GM23248 (cell line): Measurements from ENCODE around the gene NFATC2. TPM values are rescaled to one million over a fixed set of nuclear protein-coding genes. Genes with fewer than 3 reads are reported as not detected.

Source experiments
- DNase-seq: peaks from one replicate; pipeline ENCODE4 v3.0.0-alpha.2; 2015
- H2AFZ ChIP-seq: fragments of 200-600 bp; sonication (generic); 2 replicates; pipeline ENCODE4 v1.6.1; 2016; ENCODE audit warnings: antibody characterized with exemption
- H3F3A ChIP-seq: fragments of 200-600 bp; sonication (generic); 2 replicates; pipeline ENCODE4 v1.6.1; 2016; ENCODE audit warnings: mild to moderate bottlenecking, antibody characterized with exemption, mixed run types; ENCODE audit not compliant: insufficient read depth
- H3K27ac ChIP-seq: fragments of 200-600 bp; sonication (generic); 2 replicates; pipeline ENCODE4 v1.5.1; 2016; ENCODE audit warnings: mild to moderate bottlenecking
- H3K27me3 ChIP-seq: fragments of 200-600 bp; sonication (generic); replicated peaks from 2 replicates; pipeline ENCODE4 v1.6.1; 2016; ENCODE audit warnings: mild to moderate bottlenecking; ENCODE audit not compliant: insufficient read depth
- H3K36me3 ChIP-seq: fragments of 200-600 bp; sonication (generic); 2 replicates; pipeline ENCODE4 v1.6.1; 2016; ENCODE audit warnings: low read depth, mild to moderate bottlenecking
- H3K4me1 ChIP-seq: fragments of 200-600 bp; sonication (generic); 2 replicates; pipeline ENCODE4 v1.6.1; 2016; ENCODE audit warnings: mild to moderate bottlenecking; ENCODE audit not compliant: insufficient read depth
- H3K4me2 ChIP-seq: fragments of 200-600 bp; sonication (generic); one replicate; pipeline ENCODE4 v1.6.1; 2016; ENCODE audit warnings: mild to moderate bottlenecking; ENCODE audit not compliant: unreplicated experiment
- H3K4me3 ChIP-seq: fragments of 200-600 bp; sonication (generic); 2 replicates; pipeline ENCODE4 v1.5.1; 2016; ENCODE audit warnings: mild to moderate bottlenecking
- H3K79me2 ChIP-seq: fragments of 200-600 bp; sonication (generic); 2 replicates; pipeline ENCODE4 v1.6.1; 2016; ENCODE audit warnings: mild to moderate bottlenecking; ENCODE audit not compliant: insufficient read depth
- H3K9ac ChIP-seq: fragments of 200-600 bp; sonication (generic); 2 replicates; pipeline ENCODE4 v1.6.1; 2016; ENCODE audit warnings: mild to moderate bottlenecking
- H3K9me2 ChIP-seq: fragments of 200-600 bp; sonication (generic); 2 replicates; pipeline ENCODE4 v1.6.1; 2016; ENCODE audit warnings: mixed run types, mild to moderate bottlenecking, moderate library complexity; ENCODE audit not compliant: insufficient read depth
- H3K9me3 ChIP-seq: fragments of 200-600 bp; sonication (generic); one replicate; pipeline ENCODE4 v1.6.1; 2017; ENCODE audit warnings: low read depth
- H4K20me1 ChIP-seq: fragments of 200-600 bp; sonication (generic); 2 replicates; pipeline ENCODE4 v1.6.0; 2016; ENCODE audit not compliant: insufficient read depth
- EZH2 ChIP-seq: fragments of 200-600 bp; sonication (generic); IDR thresholded peaks from 2 replicates; pipeline ENCODE4 v1.6.1; 2018; ENCODE audit warnings: antibody characterized with exemption, mild to moderate bottlenecking; ENCODE audit not compliant: insufficient read depth, poor library complexity, severe bottlenecking
- EZH2phosphoT487 ChIP-seq: fragments of 200-600 bp; sonication (generic); IDR thresholded peaks from 2 replicates; pipeline ENCODE4 v1.6.1; 2018; ENCODE audit warnings: antibody characterized with exemption, moderate library complexity, mild to moderate bottlenecking, low read depth; ENCODE audit not compliant: insufficient read depth
- WGBS, 2 experiments: methylation state at CpG; one replicate each; pipeline ENCODE4 v1.1.6; 2015 to 2017; ENCODE audit warnings: low lambda C conversion rate in 2 of 2, low coverage in 1 of 2; ENCODE audit errors: missing lambda C conversion rate in 2 of 2; 5-methylcytosine and 5-hydroxymethylcytosine counted together
- in situ Hi-C: fragments of 300-500 bp; cut with MboI; formaldehyde crosslinking; loops from 2 replicates; pipeline ENCODE4 v1.15.0; 2020
- polyA plus RNA-seq: library from polyadenylated mRNA; unstranded; fragments of >200 nt; fragmentation: Nextera tagmentation; extraction: Ambion mirVana; gene quantifications from 2 replicates; pipeline ENCODE4 v1.2.1, GENCODE V29; 2016
- total RNA-seq: library from RNA; depleted of rRNA; stranded (reverse); fragments of >200 nt; shearing (Covaris generic); gene quantifications from 2 replicates; pipeline ENCODE4 v1.2.3, GENCODE V29; 2014

Gene NFATC2
- total and polyA plus RNA-seq, 2 experiments from 2014 or later = 0.11 to 0.14 TPM

- Histone ChIP-seq H3K4me2 (peak overlapping the region; percentile 14), H3K9ac (no peak overlapping the region), H2AFZ (no peak overlapping the region), H3K27me3 (no peaks in the 10 kb centered on the region), H3K4me1 (peaks cover 26% of the 10 kb centered on the region), H3K9me2 (no peaks in the 10 kb centered on the region), H3F3A (peaks cover 16% of the 10 kb centered on the region), H3K27ac (no peak overlapping the region), H3K9me3 (no peaks in the 10 kb centered on the region), H3K79me2 (no peaks in the 10 kb centered on the region), H3K36me3 (no peaks in the 10 kb centered on the region), H4K20me1 (no peaks in the 10 kb centered on the region), H3K4me3 (no peak overlapping the region)
- in situ Hi-C loops = loop anchor here (25.0 kb wide), 1 partner anchor 699 kb away; no protein-coding TSS in a partner anchor
- peak; percentile 89 for DNase-seq
- TF ChIP-seq EZH2 = no peak
- TF ChIP-seq EZH2phosphoT487 = no peak
Observed at GRCh38 chr20:51388227-51388626, 154.3 kb downstream of the NFATC2 start.

- peaks cover 32% of the 10 kb centered on the region for H3K4me1 ChIP-seq
- peaks cover 16% of the 10 kb centered on the region for H3F3A ChIP-seq
- no peak for DNase-seq
- no peak overlapping the region for H3K27ac ChIP-seq
- H4K20me1 ChIP-seq = no peaks in the 10 kb centered on the region
- no peaks in the 10 kb centered on the region for H3K9me2 ChIP-seq
- no peaks in the 10 kb centered on the region for H3K9me3 ChIP-seq
- in situ Hi-C loops = loop anchor here (25.0 kb wide), 1 partner anchor 700 kb away; no protein-coding TSS in a partner anchor
- H3K9ac ChIP-seq = no peak overlapping the region
- no peaks in the 10 kb centered on the region for H3K27me3 ChIP-seq
- TF ChIP-seq EZH2 = no peak
- TF ChIP-seq EZH2phosphoT487 = no peak
- no peak overlapping the region for H2AFZ ChIP-seq
- no peaks in the 10 kb centered on the region for H3K36me3 ChIP-seq
- H3K79me2 ChIP-seq = no peaks in the 10 kb centered on the region
- WGBS, 2 experiments = 94 to 95% methylated on average over 9 of the region's 9 CpGs
- no peak overlapping the region for H3K4me3 ChIP-seq
- H3K4me2 ChIP-seq = no peak overlapping the region
Observed at GRCh38 chr20:51387125-51387875, 155.2 kb downstream of the NFATC2 start.

- Histone ChIP-seq H3K4me2 (no peak overlapping the region), H3K9me2 (no peaks in the 10 kb centered on the region), H3K4me3 (no peak overlapping the region), H3K27ac (no peak overlapping the region), H3K4me1 (peaks cover 32% of the 10 kb centered on the region), H2AFZ (no peak overlapping the region), H3K9me3 (no peaks in the 10 kb centered on the region), H3K9ac (no peak overlapping the region), H4K20me1 (no peaks in the 10 kb centered on the region), H3F3A (peaks cover 16% of the 10 kb centered on the region), H3K79me2 (no peaks in the 10 kb centered on the region), H3K27me3 (no peaks in the 10 kb centered on the region), H3K36me3 (no peaks in the 10 kb centered on the region)
- 85 to 86% methylated on average over 4 of the region's 4 CpGs for WGBS, 2 experiments
- TF ChIP-seq EZH2phosphoT487 = no peak
- no peak for TF ChIP-seq EZH2
- in situ Hi-C loops = loop anchor here (25.0 kb wide), 1 partner anchor 701 kb away; no protein-coding TSS in a partner anchor
- DNase-seq = no peak
Observed at GRCh38 chr20:51386586-51386985, 155.9 kb downstream of the NFATC2 start.

- Histone ChIP-seq H3K27me3 (no peaks in the 10 kb centered on the region), H3K9ac (no peak overlapping the region), H3K36me3 (no peaks in the 10 kb centered on the region), H3K27ac (no peak overlapping the region), H3K4me3 (no peak overlapping the region), H3K9me3 (no peaks in the 10 kb centered on the region), H3K9me2 (no peaks in the 10 kb centered on the region), H3K79me2 (no peaks in the 10 kb centered on the region), H4K20me1 (no peaks in the 10 kb centered on the region), H3K4me1 (peaks cover 32% of the 10 kb centered on the region), H3F3A (peaks cover 16% of the 10 kb centered on the region), H2AFZ (no peak overlapping the region), H3K4me2 (no peak overlapping the region)
- 77 to 82% methylated on average over 7 of the region's 7 CpGs for WGBS, 2 experiments
- in situ Hi-C loops = loop anchor here (25.0 kb wide), 1 partner anchor 701 kb away; no protein-coding TSS in a partner anchor
- TF ChIP-seq EZH2phosphoT487 (no peak), EZH2 (no peak)
- DNase-seq = peak; percentile 61
Observed at GRCh38 chr20:51385646-51386530, 156.6 kb downstream of the NFATC2 start.
